GM21528 (cell line): Measurements from ENCODE around the gene ZFP92.

Source experiments
- ATAC-seq: cut with Tn5 transposase; IDR thresholded peaks from one replicate; pipeline ENCODE4 v1.9.1; 2021; ENCODE audit warnings: mild to moderate bottlenecking, moderate library complexity; ENCODE audit not compliant: unreplicated experiment, low FRiP score

The ZFP92 gene

DNA sequence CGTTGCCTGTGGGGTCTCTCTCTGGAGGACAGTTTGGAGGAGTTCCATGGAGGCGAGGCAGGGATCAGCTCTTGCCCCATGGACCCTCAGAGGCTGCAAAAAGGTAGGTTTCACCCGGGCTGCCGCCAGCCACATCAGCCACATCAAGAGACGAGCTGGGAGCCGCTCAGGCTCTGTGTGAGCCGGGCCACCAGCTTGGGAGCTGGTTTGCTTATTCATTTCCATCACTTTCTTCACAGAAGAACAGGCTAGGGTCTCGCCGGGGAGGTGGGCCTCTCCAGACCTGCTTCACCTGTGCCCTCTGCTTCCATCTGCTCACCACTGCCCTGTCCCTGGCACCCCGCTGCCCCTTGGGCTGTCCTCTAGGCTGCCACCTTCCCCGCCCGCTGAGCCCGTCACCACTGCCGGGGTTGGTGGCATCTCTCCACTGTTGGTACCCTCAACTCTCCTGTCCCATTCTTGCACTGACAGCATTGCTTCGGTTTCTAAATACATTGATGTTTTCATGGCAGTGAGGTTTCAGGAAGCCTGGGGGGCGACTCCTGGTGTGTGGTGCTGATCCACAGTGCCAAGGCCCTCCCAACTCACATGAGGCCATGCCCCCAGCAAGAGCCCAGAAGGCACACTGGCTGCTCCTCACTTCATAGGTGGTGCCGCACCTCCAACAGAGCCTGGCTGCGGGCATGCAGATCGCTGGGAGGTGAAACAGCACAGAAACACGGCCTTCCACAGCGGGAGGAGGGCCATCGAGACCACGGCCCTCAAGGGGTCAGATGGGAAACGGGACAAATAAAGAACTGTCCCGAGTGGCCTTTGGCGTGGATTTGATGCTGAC, 39.1 kb downstream of the ZFP92 start:
- no peak for ATAC-seq

DNA sequence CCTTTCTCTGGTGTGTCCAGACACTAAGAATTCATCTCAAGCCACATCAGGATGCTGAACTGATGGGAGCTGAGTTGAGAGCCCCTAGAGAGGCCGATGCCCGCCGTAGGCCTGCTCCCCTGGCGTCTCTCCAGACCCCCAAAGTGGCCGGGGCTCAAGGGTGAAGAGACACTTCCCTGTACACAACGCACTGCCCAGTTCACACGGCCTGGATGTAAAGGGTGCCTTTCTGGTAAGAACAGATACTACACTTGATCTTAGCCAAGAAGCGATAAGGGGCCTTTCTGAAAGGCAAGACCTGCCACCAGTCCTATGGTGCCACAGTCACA, 39.6 kb downstream of the ZFP92 start:
- ATAC-seq = no peak

DNA sequence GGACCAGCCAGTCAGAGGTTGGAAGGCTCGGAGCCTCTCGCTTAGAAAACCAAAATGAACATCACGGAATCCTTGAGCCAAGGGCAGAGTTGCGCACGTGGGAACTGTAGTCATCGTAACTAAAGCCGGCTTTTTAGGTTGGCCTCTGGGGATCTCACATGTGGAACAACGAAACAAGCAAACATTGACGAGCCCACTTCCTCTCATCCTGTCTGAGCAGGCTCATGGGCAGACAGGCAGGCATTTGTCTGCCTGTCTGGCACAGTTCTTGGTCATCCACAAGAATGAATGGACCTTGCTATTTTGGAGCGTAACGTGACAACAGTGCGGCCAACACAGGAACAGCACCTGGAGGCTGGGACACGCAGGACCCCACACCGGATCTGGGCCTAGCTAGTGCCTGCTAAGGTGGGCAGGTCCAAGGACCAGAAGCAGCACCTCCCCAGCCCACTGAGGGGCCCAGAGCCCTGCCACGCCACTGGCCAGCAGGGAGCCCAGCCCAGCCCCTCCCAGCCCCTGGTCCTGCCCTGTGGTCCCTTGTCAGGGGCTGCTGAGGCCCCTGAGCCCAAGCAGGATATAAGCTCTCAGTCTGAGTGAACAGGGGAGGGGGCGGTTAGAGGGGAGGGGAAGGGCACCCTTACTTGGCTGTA, 43.8 kb downstream of the ZFP92 start:
- ATAC-seq = no peak

DNA sequence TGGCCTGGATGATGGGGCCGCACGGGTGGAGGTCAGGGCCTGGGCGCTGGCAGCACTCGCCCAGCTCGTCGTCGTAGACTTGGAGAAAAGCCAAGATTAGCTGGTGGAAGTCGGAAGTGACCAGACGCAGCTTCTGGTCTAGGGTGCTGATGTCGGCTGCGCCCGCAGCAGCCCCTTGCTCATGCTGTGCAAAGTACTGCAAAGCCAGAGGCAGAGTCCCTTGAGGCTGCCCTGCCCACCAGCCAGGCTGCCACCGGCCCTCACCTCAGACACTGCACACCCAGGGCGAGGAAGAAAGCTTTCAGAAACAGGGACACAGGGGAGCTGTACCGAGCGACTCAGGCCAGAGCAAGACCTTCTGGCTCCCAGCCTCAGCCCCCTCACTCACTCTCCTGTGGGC, 44.3 kb downstream of the ZFP92 start:
- no peak for ATAC-seq

DNA sequence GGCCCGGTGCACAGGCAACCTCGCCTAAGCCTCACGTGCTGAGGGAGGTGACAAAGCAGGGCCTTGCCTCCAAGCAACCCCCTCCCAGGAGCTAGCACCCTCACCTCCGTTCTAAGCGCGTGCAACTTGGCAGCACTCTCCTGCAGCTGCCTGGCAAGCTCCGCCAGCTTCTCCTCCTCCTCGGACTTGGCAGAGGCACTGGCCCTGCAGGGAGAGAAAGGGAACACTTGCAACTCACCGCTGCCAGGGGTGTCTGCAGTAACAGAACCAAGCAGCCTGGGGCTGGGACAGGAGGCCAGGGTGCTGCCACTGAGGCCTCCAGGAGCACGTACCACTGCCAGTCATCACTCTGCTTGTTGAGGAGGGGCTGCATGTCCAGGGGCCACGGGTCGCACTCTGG, 44.9 kb downstream of the ZFP92 start:
- ATAC-seq = no peak

DNA sequence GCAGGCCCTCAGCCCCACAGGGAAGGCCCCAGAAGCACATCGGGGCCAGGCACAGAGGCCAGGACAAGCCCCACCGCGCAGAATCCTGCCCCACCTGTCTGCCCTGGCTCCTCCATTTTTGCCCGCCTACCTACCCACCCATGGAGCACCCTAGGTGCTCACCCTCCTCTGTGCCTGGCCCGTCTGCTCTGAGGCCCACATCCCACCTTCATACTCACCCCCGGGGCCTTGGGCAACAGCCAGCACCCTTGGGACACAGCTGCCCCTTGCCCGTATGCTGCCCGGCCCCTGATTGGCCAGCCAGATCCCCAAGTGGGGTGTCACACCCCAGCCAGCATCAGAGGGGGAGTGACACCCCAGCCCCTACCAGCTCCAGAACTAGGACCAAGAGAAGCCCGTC, 45.4 kb downstream of the ZFP92 start:
- ATAC-seq = no peak

DNA sequence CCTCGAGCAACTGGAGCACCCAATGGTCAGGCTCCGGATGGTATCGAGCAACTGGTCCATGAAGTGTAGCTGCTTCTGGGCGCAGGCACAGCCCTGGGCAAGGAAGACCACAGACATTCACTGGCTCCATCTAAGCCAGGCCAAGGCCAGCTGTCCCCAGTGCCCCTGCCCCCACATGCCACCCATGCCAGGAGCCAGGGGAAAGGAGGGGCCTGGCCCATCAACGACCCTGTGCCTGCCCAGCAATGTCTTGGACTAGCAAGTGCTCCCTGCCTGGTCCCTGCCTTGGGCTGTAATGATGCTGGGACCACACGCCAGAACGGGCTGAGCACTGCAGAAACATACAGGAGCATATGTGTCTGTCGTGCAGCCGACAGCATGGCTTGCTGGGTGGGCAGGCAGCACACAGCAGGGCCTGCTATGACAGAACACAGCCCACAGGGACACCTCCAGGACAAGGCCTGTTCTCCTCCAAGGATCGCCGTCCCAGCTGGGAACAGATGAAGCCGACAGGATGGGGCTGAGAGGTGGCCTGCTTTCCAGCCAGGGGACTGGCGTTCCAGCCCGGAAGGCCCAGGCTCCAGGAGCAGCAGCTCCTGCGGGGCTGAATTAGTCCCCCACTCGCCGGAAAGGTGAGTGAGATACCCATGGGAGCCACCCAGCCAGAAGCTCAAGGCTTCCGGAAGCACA, 46.0 kb downstream of the ZFP92 start:
- ATAC-seq = no peak

DNA sequence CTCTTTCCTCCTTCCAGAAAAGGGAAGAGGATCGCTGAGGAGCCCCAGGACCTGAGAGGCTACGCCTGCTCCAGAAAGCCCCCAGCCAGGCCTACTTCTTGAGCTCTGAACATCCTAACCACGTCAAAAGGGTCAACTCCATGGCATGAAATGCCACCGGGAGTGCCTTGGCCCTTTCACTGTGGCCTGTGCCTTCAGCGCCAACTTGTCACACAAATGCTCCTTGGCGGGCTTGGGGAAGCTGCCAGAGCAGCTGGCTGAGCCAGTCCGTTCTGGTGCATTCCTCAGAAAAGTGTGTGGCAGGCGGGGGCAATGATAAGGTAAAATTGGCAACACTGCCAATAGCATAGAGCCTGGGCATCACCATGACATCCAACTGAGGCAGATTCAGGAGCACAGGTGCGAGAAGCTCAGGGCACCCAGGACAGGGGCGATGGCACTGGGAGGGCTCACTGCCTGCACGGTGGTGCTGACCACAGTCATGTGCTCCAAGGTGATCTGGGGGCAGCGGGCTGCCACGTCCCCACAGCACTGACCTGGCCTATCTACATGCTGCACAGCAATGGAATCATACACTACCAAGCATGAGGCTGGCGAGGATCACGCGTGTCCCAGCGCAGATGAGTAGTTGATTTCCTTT, 46.7 kb downstream of the ZFP92 start:
- ATAC-seq = no peak

DNA sequence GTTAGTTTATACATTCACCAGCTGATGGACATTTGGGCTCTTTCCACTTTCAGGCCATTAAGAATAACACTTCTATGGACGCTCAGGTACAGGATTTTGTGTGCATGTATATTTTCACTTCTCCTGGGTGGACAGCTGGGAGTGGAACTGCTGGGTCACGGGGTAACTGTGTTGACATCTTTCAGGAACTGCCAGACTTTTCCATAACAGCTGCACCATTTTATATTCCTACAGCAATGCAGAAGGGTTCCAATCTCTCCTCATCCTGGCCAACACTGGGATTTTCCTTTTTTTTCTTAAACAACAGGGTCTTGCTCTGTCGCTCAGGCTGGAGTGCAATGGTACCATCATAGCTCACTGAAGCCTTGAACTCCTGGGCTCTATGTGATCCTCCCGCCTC, 47.2 kb downstream of the ZFP92 start:
- no peak for ATAC-seq

DNA sequence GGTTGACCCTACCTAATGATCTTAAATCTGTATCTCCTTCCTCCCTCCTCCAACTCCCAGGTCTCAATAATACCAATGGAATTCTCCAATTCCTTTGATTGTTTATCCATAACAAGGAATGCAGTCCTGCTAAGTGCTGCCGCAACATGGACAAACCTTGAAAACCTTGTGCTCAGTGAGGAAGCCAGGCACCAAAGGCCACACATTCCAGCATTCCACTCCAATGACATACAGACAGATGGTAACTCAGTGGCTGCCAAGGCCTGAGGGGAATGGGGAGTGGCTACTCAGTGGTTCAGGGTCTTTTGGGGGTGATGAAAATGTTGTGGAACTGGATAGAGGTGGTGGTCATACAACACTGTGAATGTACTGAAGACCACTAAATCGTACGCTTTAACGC, 48.7 kb downstream of the ZFP92 start:
- ATAC-seq = no peak

DNA sequence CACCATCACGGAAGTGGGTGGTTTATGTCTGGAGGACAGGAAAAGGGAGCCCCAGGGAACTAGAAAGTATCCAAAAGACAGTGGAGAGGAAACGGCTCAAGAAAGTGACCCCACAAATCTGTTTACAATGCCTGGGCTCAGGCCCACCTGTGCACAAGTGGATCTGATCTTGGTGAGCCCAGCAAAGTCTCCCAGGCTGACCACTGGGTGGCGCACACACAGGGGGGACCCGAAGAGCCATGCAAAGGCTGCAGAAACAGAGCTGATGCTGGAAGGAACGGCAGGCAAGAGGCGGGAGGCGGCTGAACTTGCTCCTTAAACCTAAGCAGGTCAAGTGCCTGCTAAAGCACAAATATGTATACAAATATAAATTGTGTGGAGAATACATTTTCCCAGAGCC, 49.6 kb downstream of the ZFP92 start:
- no peak for ATAC-seq
